Effector CD8-positive, alpha-beta T cell (primary cell): ENCODE measurements around the gene PDCD1LG2.
"Not testable (repeated sequence)": the region's sequence is repeated elsewhere in the genome, so short reads cannot be mapped to it uniquely, and the experiment has no call there.

ENCODE experiments used
- DNase-seq: peaks from one replicate; lab custom pipeline; 2025; lab: John Stamatoyannopoulos, UW

The PDCD1LG2 gene

GRCh38 chr9:5566054-5566618, 55.8 kb downstream of the PDCD1LG2 start:
- DNase-seq, result no peak

DNA sequence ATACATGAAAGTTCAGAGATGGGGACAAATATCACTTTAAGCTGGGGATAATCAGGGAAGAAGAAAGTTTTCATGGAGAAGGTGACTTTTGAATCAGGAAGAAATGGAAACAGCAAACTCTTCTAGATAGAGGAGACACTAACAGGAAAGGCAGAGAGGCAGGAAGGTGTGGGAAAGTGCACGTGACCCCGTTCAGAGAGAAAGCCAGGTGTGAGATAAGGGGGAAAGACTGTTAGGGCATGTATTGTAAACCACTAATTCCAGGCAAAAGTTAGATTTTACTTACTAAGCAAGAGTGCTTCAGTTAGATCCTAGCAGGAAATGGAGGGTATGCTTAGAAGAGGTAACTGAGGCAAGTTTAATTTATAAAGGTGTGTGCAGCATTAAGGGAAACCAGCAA, 58.5 kb downstream of the PDCD1LG2 start:
- DNase-seq, result no peak

- no peak for DNase-seq
Measured at GRCh38 chr9:5569409-5569808, 59.1 kb downstream of the PDCD1LG2 start.

DNA sequence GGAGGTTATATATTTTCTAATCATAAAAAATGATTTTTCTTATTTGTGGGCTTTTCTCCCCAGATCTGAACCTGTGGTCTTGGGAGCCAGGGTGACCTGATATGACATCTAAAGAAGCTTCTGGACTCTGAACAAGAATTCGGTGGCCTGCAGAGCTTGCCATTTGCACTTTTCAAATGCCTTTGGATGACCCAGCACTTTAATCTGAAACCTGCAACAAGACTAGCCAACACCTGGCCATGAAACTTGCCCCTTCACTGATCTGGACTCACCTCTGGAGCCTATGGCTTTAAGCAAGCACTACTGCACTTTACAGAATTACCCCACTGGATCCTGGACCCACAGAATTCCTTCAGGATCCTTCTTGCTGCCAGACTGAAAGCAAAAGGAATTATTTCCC, 59.6 kb downstream of the PDCD1LG2 start:
- no peak for DNase-seq

DNA sequence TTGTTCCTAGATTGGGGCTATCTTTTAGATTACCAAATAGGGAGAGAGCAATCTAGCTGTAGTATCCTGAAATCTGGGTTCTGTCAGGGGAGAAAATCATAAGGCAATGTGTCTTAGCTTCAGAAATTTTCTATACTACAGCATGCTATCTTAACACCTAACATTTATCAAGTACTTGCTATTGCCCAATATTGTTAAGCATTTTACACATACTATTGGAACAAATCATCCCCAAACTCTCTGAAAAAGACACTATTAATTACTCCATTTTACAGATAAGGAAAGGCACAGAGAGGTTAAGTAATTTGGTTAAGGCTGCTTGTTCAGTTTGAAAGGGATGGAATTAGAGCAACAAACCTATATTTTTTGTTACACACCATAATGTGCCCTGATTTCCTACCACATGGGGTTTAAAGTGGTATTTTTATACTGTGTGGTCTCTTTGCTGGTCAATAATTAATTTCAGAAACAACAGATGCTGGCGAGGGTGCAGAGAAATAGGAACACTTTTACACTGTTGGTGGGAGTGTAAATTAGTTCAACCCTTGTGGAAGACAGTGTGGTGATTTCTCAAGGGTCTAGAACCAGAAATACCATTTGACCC, 61.4 kb downstream of the PDCD1LG2 start:
- no peak for DNase-seq

DNA sequence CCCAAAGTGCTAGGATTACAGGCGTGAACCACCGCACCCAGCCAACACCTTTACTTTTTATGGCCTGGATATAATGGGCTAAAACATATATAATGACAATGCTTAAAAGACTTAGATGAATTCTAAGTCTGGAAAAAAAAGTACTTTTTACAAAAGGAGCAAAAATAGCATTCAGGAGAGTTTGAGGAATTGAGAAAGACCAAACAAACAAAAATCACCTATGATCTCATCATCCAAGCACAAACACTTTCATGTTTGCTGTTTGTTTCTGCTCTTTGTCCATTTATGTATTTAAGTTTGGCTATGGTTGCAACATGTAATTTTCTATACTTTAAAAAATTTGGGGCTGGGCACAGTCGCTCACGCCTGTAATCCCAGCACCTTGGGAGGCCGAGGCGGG, 63.8 kb downstream of the PDCD1LG2 start:
- no peak for DNase-seq

DNA sequence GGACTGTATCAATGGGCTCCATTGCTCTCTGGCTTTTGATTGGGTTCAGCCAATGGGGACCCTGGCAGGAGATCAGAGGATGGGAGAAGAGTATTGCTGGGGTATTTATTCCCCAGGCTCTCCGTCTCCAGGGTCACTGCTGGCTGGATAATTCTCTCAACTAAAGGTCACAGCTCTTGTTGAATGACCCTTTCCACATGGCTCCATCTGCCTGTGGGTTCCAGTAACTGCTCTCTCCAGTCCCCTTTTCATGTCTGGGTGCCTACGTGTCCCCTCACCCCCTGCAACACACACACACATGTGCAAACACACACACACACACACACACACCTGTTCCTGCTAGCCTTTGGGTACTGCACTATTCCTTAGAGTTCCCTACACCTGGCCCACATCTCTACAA, 64.7 kb downstream of the PDCD1LG2 start:
- no peak for DNase-seq

GRCh38 chr9:5577225-5577624, 66.9 kb downstream of the PDCD1LG2 start:
- DNase-seq, result no peak

- no peak for DNase-seq
Measured at GRCh38 chr9:5578018-5578697, 67.8 kb downstream of the PDCD1LG2 start.

DNA sequence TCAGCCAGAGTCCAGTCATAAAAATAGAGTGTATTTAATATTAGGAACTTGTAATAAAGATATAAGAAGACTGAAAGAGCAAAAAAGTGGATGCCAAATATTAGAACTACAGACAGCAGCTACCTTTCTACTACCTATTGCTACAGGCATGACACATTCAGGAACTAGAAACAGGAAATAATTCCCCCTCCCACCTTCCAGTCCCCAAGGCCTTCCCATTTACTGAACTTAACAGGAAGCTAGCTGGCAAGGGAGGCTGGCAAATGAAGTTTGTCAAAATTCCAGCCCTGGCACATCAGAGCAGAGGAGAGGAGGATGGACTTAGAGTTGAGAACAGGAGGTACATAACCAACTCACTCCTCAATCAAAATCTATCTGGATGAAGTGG, 68.4 kb downstream of the PDCD1LG2 start:
- DNase-seq, result no peak

- DNase-seq, result no peak
Measured at GRCh38 chr9:5579881-5580280, 69.5 kb downstream of the PDCD1LG2 start.

GRCh38 chr9:5580650-5581049, 70.3 kb downstream of the PDCD1LG2 start:
- no peak for DNase-seq

DNA sequence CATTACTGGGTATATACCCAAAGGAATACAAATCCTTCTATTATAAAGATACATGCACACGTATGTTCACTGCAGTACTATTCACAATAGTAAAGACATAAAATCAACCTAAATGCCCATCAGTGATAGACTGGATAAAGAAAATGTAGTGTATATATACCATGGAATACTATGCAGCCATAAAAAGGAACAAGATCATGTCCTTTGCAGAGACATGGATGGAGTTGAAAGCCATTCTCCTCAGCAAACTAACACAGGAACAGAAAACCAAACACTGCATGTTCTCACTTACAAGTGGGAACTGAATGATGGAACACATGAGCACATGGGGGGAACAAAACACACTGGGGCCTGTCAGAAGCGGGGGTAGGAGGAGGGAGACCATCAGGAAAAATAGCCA, 71.4 kb downstream of the PDCD1LG2 start:
- not testable (repeated sequence) for DNase-seq

- no peak for DNase-seq
Measured at GRCh38 chr9:5582835-5583195, 72.5 kb downstream of the PDCD1LG2 start.

DNA sequence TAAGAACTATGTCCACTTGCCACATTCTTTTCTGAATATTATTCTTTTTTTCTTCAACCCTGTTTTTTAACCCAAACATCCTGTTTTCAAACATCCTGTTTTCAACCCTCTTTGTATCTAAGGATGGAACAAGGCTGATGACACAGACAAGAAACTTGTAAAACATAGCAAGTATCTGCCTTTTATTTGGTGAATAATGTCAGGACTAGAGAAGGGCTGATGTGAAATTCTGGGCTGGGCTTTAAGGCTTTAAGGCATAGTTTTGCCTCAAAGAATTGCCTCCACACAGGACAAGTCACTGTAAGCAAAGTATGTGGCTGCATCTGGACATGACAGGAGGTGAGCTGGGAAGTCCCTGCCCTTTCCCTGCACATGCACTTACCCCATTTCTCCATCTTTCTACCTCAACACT, 76.1 kb downstream of the PDCD1LG2 start:
- no peak for DNase-seq

DNA sequence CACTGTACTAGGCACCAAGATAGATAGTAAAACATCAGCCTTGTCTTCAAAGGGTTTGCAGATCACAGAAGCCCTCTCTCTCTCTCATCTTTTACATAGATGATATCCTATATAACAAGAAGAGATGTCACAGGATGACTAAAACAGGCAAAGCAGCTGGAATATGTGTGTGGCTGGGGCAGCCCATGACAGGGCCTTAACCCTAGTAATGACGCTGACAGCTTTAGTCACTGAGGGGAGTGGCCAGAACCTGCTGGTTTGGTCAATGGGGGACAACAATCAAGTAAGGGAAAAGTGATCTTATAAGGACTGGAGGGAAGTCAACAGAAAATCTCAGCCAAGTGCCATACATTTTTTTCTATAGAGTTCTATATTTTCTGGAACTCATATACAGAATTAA, 76.7 kb downstream of the PDCD1LG2 start:
- no peak for DNase-seq

DNA sequence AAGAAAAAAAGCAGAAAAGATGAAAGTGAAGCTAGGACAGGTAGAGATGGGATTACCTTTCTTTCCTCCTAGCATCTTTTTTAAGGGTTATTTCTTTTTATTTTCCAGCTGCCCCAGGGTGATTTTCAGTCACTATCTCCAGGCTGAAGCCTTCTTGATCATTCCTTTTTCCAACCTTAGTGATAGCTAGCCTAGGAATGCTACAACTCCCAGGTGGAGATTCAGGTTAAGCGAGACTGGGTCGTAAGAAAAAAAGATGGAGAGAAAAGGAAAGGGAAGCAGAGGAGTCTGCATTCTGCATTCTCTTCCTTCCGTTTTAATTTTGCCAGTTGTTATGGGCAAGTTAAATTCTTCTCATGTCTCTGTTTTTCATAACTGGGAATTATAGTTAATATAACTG, 81.9 kb downstream of the PDCD1LG2 start:
- no peak for DNase-seq

DNA sequence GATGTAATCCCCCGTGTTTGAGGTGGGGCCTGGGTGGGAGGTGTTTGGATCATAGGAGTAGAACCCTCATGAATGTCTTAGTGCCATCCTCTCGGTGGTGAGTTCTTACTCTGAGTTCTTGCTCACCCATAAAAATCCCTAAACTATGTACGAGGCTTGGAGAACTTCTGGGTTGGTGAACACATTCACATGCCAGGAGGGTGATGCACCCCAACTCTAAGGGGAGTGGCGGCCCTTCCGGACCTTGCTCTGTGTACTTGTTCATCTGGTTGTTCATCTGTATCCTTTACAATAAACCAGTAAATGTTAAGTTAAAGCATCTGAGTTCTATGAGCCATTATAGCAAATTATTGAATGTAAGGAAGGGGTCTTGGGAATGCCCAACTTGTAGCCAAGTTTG, 82.6 kb downstream of the PDCD1LG2 start:
- DNase-seq, result no peak

DNA sequence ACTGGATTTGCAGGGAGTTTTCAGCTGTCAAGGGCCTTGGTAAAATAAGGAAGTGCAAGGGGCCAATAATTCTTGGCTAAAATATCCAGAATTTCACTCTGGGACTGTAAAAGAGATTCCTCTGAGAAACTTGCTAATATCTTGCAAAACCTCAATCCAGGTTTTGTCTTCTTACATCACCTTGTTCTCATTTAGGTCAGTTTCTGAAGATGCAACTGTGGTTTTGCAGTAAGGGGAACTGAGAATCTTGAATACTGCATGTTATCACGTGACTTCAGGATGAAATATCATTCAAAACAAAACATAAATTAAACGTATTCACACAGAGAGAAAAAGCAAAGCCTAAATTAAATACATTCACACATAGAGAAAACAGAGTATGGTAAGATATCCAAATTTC, 83.6 kb downstream of the PDCD1LG2 start:
- DNase-seq, result no peak

DNA sequence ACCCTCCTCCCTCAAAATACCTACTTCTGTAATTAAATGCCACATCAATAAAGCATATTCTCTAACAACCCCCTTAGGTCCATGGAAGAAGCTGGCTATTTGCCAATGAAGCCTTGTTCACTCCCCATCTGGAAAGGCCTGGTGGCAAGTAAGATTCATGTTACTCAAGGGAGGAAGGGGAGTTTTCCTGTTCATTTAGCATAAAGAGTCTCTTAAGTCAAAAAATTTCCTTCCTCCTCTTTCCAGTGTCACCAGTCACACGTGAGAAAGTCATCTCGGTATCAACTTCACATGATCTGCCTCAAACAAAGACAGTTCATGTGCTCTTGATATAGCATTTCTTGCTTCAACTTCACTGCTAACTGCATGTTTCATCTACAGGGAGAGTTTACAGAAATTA, 85.8 kb downstream of the PDCD1LG2 start:
- DNase-seq, result no peak

DNA sequence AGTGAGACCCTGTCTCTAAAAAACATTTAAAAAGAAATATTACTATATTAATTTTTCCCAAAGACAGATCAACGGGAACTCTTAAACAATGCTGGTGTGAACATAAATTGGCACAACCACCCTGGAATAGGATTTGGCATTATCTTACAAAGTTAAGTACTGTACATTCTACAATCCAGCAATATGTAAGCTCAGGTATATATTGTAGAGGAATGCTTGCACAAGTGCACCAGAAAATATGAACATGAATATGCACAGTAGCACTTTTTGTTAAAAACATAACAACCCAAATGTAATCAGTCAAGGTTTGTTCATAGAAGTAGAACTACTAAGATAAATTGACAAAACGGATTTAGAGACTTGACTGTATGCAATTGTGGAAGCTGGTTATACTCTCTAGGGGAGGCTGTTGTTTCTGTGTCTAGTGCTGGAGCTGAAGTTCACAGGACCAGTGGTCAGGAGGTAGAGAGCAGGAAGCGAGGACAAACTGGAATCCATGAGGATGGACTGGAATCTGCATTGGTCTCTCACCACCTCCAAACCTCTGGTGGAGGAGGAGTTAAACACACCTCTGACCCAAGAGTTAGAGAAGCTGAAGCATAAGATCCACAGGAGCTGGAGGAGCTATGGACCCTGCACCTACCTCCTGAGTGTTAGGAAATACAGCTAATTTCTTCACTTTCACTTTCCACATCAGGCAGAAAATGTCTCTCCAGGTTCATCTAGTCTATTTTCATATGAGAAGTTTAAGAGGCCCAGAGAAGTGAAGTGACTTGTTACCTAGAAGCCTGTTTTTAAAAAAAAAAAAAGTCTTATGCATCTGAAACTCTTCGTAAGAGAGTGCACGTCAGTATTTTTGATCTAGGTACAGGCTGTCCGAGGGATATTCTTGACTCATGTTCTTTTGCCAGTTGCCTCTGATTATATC, 98.2 kb downstream of the PDCD1LG2 start:
- no peak for DNase-seq

DNA sequence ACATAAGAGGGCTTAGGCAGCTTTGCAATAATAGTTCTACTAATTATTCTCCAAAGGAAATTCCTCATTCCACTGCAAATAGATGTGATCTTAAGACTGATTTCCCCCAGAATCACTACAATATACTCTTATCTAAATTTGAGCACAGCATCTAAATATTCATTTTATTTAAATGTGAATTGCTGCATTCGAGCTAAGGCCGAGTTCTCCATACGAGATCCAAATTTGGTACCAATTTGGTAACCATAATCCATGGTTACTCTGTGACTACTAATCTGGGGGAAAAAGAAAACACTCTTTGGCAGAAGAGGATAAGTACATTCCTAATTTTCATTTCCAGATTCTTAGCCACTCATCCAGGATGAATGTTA, 98.9 kb downstream of the PDCD1LG2 start:
- DNase-seq, result no peak

DNA sequence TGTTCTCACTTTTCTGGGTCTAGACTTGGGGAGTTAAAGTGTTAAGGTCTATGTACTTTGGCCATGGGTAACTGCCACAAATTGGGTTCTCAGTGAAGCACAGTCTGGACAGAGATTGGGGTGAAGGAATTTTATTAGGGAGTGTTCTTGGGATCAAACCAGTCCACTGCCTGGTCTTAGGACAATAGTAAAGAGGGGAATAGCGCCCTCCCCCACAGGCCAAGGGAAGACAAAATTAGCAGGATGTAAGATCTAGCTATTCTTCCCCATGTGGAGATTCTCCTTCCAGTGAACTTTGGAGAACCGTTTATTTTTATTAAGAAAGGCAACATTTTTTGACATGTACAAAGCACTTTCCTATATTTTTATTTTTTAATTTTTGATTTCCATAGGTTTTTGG, 100.2 kb downstream of the PDCD1LG2 start:
- DNase-seq, result no peak
